GM10266 (cell line): Measurements from ENCODE around the gene ADGRF5.

ENCODE experiments used
- DNase-seq: peaks from one replicate; pipeline ENCODE4 v3.0.0; 2012; ENCODE audit errors: extremely low spot score
- CTCF ChIP-seq: IDR thresholded peaks from 2 replicates; pipeline ENCODE4 v1.5.1; 2012; ENCODE audit warnings: mild to moderate bottlenecking, low read depth; ENCODE audit not compliant: control insufficient read depth, insufficient read depth; ENCODE audit errors: missing control alignments

The ADGRF5 gene

DNA sequence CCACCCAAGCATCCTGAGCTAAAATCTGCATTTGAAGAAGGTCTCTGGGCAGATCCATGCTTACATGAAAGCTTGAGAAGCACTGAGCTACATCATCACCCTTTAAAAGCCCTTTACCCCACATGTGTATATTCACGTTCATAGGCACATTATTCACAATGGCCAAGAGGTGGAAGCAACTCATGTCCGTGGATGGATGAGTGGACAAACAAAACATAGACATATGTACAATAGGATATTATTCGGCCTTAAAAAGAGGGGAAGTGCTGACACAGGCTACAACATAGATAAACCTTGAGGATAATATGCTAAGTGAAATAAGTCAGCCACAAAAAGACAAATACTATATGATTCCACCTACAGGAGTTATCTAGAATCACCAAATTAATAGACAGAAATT lies 17.6 kb downstream of the ADGRF5 start:
- TF ChIP-seq CTCF: no peak
- no peak for DNase-seq

DNA sequence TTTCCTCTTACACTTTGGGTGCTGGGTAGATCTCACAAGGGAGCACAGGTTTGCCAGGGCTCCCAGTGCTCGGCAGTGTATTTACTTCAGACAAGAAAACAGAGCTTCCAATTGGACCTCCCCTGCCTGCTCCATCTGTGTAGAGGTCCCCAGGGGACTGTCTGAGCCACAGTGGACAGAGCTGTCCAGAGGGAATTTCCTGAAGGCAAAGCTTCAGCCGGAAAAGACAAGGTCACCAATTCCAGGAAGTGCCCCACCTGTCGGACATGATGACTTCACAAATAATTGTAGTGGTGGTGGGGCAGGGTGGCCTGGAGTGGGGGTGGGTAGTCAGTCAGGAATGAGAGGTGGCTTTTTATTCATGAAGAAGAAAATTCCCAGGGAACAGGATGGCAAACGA lies 18.6 kb downstream of the ADGRF5 start:
- DNase-seq: no peak

DNA sequence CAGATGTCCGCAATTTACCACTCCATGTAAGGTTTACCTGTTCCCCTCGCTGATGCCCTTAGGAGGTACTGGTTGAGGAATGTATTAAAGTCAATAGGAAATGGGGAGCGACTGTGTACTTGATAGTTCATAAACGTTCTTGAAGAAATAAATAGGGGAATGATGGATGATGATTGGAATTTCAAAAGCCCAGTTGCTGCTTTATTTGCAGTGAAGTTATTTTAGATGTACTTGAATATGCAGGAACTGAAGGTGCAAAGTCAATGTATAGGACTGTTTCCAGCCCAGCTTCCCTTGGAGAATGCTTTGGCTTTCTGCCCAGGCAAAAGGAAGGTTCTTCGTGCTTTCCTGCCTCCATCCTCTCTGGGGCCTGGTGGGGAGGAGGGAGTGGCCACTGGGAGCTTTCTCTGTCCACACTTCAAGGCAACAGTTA lies 19.8 kb downstream of the ADGRF5 start:
- DNase-seq: no peak
- TF ChIP-seq CTCF: no peak

More for the DNA sequence above, 18.6 kb downstream of the ADGRF5 start:
- TF ChIP-seq CTCF: no peak

DNA sequence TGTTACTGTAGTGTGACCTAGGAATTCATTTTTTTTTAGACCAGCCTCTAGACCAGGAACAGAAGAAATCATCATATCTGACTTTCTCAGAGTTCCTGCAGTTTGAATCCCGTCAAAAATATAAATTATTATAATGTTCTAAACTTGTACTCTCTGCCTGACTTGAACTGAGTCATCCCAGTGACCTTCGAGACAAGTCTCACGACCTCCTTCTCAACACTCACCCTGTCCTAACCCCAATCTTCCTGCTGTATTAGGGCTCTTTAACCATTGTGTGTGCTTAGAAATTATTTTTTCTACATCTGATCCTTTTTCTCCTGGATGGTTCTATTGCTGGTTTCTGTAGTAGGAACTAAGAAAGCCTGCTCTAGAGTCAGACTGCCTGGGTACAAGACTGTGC lies 21.5 kb downstream of the ADGRF5 start:
- no peak for TF ChIP-seq CTCF
- no peak for DNase-seq

DNA sequence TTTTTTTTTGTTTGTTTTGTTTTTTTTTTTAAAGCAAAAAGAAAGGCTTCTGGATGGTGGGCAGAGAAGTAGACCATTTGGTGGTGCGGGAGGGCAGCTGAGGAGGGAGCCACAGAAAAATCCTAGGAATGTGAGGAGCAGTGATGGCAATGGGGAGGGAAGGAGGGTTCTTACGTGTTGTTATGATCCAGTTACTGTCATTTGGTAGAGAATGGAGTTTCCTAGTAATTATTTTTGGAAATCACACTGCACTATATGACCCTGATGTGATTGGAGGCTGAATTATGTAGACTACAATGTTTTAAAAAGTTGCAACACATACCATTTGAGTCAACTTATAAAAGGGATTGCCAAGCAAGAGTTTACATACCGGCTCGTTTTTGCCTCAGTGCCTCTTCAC lies 22.1 kb downstream of the ADGRF5 start:
- no peak for TF ChIP-seq CTCF
- no peak for DNase-seq

DNA sequence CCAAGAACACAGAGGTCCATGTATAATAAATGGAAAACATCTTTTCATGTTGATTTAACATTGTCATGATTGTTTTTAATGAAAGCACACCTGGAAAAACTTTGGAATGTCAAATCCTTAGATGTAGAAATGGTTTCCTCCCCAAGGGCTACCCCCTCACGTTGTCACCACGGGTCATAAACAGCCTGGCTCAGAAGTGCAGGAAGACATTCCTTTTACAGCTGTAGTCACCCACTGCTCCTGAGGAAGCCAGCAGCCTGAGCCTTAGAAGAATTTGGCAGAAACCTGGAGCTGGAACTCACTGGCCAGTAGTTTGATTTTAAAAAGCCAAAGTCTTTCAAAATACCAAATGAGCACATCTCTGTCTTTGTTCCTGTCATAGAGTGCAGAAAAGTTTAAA lies 23.7 kb downstream of the ADGRF5 start:
- no peak for DNase-seq

GRCh38 chr6:46896871-46897270 lies 24.9 kb downstream of the ADGRF5 start:
- no peak for DNase-seq
- TF ChIP-seq CTCF: no peak

More for the DNA sequence above, 23.7 kb downstream of the ADGRF5 start:
- TF ChIP-seq CTCF: no peak

GRCh38 chr6:46895930-46896329 lies 25.8 kb downstream of the ADGRF5 start:
- DNase-seq: no peak
- no peak for TF ChIP-seq CTCF
